K562 (cell line): ENCODE measurements around the gene CERS6.

Experiments
- EP300 ChIP-seq: IDR thresholded peaks from 2 replicates; pipeline ENCODE4 v1.6.1; 2012; ENCODE audit warnings: low read length, improper control_type of control experiment
- JUND ChIP-seq, 2 experiments: IDR thresholded peaks; 2 replicates in 1 of 2; 3 replicates in 1 of 2; pipeline ENCODE4 v1.6.1; 2011; ENCODE audit warnings: borderline replicate concordance in 2 of 2, low read depth in 2 of 2, low read length in 2 of 2, improper control_type of control experiment in 1 of 2, missing biosample characterization in 1 of 2, missing genetic modification characterization in 1 of 2, missing genetic modification reagents in 1 of 2

DNA sequence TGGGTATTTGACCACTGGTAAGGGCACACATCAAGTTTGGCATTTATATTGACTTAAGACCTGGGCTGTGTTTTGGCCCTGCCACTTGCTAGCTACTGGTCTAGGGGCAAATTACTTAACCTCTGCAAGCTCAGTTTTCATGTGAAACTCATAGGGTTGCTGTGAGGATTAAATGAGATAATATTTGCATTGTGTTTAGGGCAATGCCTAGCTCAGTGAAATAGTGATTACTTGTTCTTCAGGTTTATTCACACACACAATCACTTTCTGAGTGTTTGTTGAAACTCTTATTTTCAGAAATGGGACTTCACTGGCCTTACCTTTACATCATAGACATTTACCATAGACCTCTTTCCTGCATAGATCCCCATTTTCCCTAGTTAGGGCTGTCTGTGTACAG lies 12.3 kb downstream of the CERS6 start:
- no peak for TF ChIP-seq EP300
- no peak for TF ChIP-seq JUND (IDR thresholded peaks at IDR 0.05; ENCODE audit: borderline replicate concordance, low read depth, low read length)
- TF ChIP-seq JUND (tag; IDR thresholded peaks at IDR 0.05; ENCODE audit: borderline replicate concordance, low read depth, low read length) = no peak
